ENCODE data around the gene STAG1. TPM values are rescaled to one million over a fixed set of nuclear protein-coding genes. Genes with fewer than 3 reads are reported as not detected.

STAG1 gene
- polyA plus RNA-seq, 1 of the 3 experiments (the other 2 are of a cell fraction), result 5.5 TPM

GRCh38 chr3:136412307-136412706 lies 339.9 kb downstream of the STAG1 start:
- H4K20me1 ChIP-seq (ENCODE audit: insufficient read depth), result no peaks in the 10 kb centered on the region
- H3K79me2 ChIP-seq (ENCODE audit: insufficient read depth), result no peaks in the 10 kb centered on the region
- no peak overlapping the region for H3K4me2 ChIP-seq
- peaks cover 0 to 18% of the 10 kb centered on the region in 2 experiments for H3K36me3 ChIP-seq (replicated peaks in 1 of 2; ENCODE audit: control insufficient read depth in 1 of 2, insufficient read depth in 2 of 2, low read length in 1 of 2)
- no peak overlapping the region for H3K27ac ChIP-seq (ENCODE audit: low read depth in 2 of 2, low read length in 1 of 2)
- H3K4me1 ChIP-seq (ENCODE audit: control insufficient read depth in 1 of 2, insufficient read depth in 2 of 2, low read depth in 1 of 2, low read length in 1 of 2), result no peaks in the 10 kb centered on the region
- 63% methylated on average over 4 of the region's 4 CpGs for WGBS (ENCODE audit: low lambda C conversion rate)
- POLR2A ChIA-PET, result no interaction called here
- no peak overlapping the region for H3K9ac ChIP-seq
- CTCF ChIA-PET, result no interaction called here
- no peak for TF ChIP-seq USF2 (IDR thresholded peaks at IDR 0.05; ENCODE audit: borderline replicate concordance, low read depth, low read length)
- TF ChIP-seq RFX5 (IDR thresholded peaks at IDR 0.05; ENCODE audit: low read length), result no peak
- no peak for TF ChIP-seq EP300 (IDR thresholded peaks at IDR 0.05; ENCODE audit: borderline replicate concordance in 1 of 2, low read depth in 1 of 2, low read length in 1 of 2)
- no peak for TF ChIP-seq RXRA (IDR thresholded peaks at IDR 0.05; ENCODE audit: borderline replicate concordance, low read depth)
- TF ChIP-seq JUND (IDR thresholded peaks at IDR 0.05), result no peak
- peak; percentile 26; the same call in 1 of the 2 replicates for TF ChIP-seq TCF12 (IDR thresholded peaks at IDR 0.05)
- no peak for TF ChIP-seq TAF1 (IDR thresholded peaks at IDR 0.05; ENCODE audit: borderline replicate concordance, low read depth, low read length)
- no peak for TF ChIP-seq FOXM1 (IDR thresholded peaks at IDR 0.05; ENCODE audit: low read depth)
- peak; percentile 35; the same call in 1 of the 2 replicates for TF ChIP-seq PBX3 (IDR thresholded peaks at IDR 0.05)
- no peak for TF ChIP-seq MEF2A (IDR thresholded peaks at IDR 0.05; ENCODE audit: borderline replicate concordance, low read depth)
- TF ChIP-seq MXI1 (IDR thresholded peaks at IDR 0.05; ENCODE audit: low read depth, low read length), result no peak
- no peak for TF ChIP-seq NRF1 (IDR thresholded peaks at IDR 0.05; ENCODE audit: low read depth, low read length)
- no peak for TF ChIP-seq YY1 (IDR thresholded peaks at IDR 0.05; ENCODE audit: low read depth)
- no peak for TF ChIP-seq POLR2AphosphoS5 (IDR thresholded peaks at IDR 0.05; ENCODE audit: low read depth, low read length)
- TF ChIP-seq CTCF (IDR thresholded peaks at IDR 0.05), result no peak
- TF ChIP-seq ELF1 (IDR thresholded peaks at IDR 0.05), result no peak
- no peaks in the 10 kb centered on the region for H3K9me3 ChIP-seq
- no peaks in the 10 kb centered on the region for H3F3A ChIP-seq (replicated peaks; ENCODE audit: insufficient read depth)
- DNase-seq, result no peak
- H3K27me3 ChIP-seq (ENCODE audit: insufficient read depth), result no peaks in the 10 kb centered on the region
- no peak overlapping the region for H3K4me3 ChIP-seq (ENCODE audit: low read depth in 2 of 2, low read length in 1 of 2)
- no peaks in the 10 kb centered on the region for H3K9me2 ChIP-seq
- H2AFZ ChIP-seq (ENCODE audit: low read depth), result no peak overlapping the region

GRCh38 chr3:136409549-136409948 lies 342.6 kb downstream of the STAG1 start:
- H3K27ac ChIP-seq (ENCODE audit: low read depth in 2 of 2, low read length in 1 of 2), result no peak overlapping the region
- H3K79me2 ChIP-seq (ENCODE audit: insufficient read depth), result no peaks in the 10 kb centered on the region
- no peak overlapping the region for H3K4me2 ChIP-seq
- DNase-seq, result no peak
- H3F3A ChIP-seq (replicated peaks; ENCODE audit: insufficient read depth), result no peaks in the 10 kb centered on the region
- H3K4me3 ChIP-seq (ENCODE audit: low read depth in 2 of 2, low read length in 1 of 2), result no peak overlapping the region
- no peaks in the 10 kb centered on the region for H3K27me3 ChIP-seq (ENCODE audit: insufficient read depth)
- no peak for TF ChIP-seq RFX5 (IDR thresholded peaks at IDR 0.05; ENCODE audit: low read length)
- no peak for TF ChIP-seq EZH2phosphoT487 (IDR thresholded peaks at IDR 0.05; ENCODE audit: borderline replicate concordance, low read depth)
- no peak for TF ChIP-seq FOXM1 (IDR thresholded peaks at IDR 0.05; ENCODE audit: low read depth)
- POLR2A ChIA-PET, result no interaction called here
- H3K36me3 ChIP-seq (replicated peaks in 1 of 2; ENCODE audit: control insufficient read depth in 1 of 2, insufficient read depth in 2 of 2, low read length in 1 of 2), result peaks cover 0 to 20% of the 10 kb centered on the region in 2 experiments
- H3K9me3 ChIP-seq, result no peaks in the 10 kb centered on the region
- no peak overlapping the region for H3K9ac ChIP-seq
- WGBS (ENCODE audit: low lambda C conversion rate), result 90% methylated on average over 3 of the region's 3 CpGs
- no peaks in the 10 kb centered on the region for H4K20me1 ChIP-seq (ENCODE audit: insufficient read depth)
- no peaks in the 10 kb centered on the region for H3K4me1 ChIP-seq (ENCODE audit: control insufficient read depth in 1 of 2, insufficient read depth in 2 of 2, low read depth in 1 of 2, low read length in 1 of 2)
- H2AFZ ChIP-seq (ENCODE audit: low read depth), result no peak overlapping the region
- CTCF ChIA-PET, result interaction anchor here (2.6 kb wide), 1 partner anchor 18 kb away, joined by 12 read pairs; no protein-coding TSS in a partner anchor
- no peaks in the 10 kb centered on the region for H3K9me2 ChIP-seq
